Heart left ventricle (tissue), 13 donors: ENCODE data around the gene FIP1L1.

Experiments
- POLR2A ChIP-seq, 2 donors: fragments of 450-650 bp; IDR thresholded peaks; one replicate each; pipeline ENCODE4 v1.6.1; 2017; ENCODE audit warnings: antibody characterized with exemption in 2 of 2, mild to moderate bottlenecking in 2 of 2, moderate library complexity in 2 of 2
- TF ChIP-seq, protein P1 (sequence below), 12 donors: fragments of 200-600 bp; sonication (generic) in 4 of 12; IDR thresholded peaks; one replicate each; pipeline versions ENCODE4 v1.5.0 to v1.8.0; 2018 to 2022; ENCODE audit warnings: antibody characterized with exemption in 12 of 12, mild to moderate bottlenecking in 5 of 12
- donor health status: ischemic (EF 13 %, LVEDD 7.1; RV severe dilation, severe dysfunction).
- donor health status: DM: no; HTN: yes; CAD: no.
- donor health status: DM: no; HTN: no; CAD: no.
- donor health status: ischemic (EF 25% LVEDD 6.9; RV normal size, moderate dysfunction).
- donor health status: ischemic (EF 25% LVEDD 5.7; RV mildly dilated, moderate dysfunction).
- donor health status: ischemic (EF 35%, LVEDD 5.7; RV mildly dilated, moderate dysfunction).
- donor health status: nonischemic (EF 11% LVEDD 7.7; RV severe dilation, severe dysfunction).
- donor health status: DM: yes; HTN: yes; CAD: no.
- donor health status: PGD.
- donor health status: ischemic (EF 29% LVEDD 5.4; RV normal size, mild dysfunction).
- donor health status: nonischemic (EF 23%, LVEDD 6.1; RV moderate dilation, normal function).

GRCh38 chr4:53419208-53419607, 41.8 kb downstream of the FIP1L1 start:
- TF ChIP-seq, protein P1, sequence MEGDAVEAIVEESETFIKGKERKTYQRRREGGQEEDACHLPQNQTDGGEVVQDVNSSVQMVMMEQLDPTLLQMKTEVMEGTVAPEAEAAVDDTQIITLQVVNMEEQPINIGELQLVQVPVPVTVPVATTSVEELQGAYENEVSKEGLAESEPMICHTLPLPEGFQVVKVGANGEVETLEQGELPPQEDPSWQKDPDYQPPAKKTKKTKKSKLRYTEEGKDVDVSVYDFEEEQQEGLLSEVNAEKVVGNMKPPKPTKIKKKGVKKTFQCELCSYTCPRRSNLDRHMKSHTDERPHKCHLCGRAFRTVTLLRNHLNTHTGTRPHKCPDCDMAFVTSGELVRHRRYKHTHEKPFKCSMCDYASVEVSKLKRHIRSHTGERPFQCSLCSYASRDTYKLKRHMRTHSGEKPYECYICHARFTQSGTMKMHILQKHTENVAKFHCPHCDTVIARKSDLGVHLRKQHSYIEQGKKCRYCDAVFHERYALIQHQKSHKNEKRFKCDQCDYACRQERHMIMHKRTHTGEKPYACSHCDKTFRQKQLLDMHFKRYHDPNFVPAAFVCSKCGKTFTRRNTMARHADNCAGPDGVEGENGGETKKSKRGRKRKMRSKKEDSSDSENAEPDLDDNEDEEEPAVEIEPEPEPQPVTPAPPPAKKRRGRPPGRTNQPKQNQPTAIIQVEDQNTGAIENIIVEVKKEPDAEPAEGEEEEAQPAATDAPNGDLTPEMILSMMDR (IDR thresholded peaks at IDR 0.05) = no peak
- no peak for TF ChIP-seq POLR2A (IDR thresholded peaks at IDR 0.05)
